AG09319 (cell line): ENCODE results near the gene RARS1.
"Not testable (repeated sequence)": the region's sequence is repeated elsewhere in the genome, so short reads cannot be mapped to it uniquely, and the experiment has no call there.

Experiments used
- DNase-seq: peaks from one replicate; pipeline ENCODE4 v3.0.0-alpha.2; 2010; ENCODE audit warnings: low read depth; ENCODE audit errors: extremely low read depth
- TF ChIP-seq, protein P1 (sequence below): IDR thresholded peaks from 2 replicates; pipeline ENCODE4 v1.5.1; 2011; ENCODE audit warnings: low read depth, mild to moderate bottlenecking, inconsistent platforms, low read length, moderate library complexity

RARS1 gene

GRCh38 chr5:168531191-168531590 is 44.9 kb downstream of the RARS1 start:
- TF ChIP-seq, protein P1, sequence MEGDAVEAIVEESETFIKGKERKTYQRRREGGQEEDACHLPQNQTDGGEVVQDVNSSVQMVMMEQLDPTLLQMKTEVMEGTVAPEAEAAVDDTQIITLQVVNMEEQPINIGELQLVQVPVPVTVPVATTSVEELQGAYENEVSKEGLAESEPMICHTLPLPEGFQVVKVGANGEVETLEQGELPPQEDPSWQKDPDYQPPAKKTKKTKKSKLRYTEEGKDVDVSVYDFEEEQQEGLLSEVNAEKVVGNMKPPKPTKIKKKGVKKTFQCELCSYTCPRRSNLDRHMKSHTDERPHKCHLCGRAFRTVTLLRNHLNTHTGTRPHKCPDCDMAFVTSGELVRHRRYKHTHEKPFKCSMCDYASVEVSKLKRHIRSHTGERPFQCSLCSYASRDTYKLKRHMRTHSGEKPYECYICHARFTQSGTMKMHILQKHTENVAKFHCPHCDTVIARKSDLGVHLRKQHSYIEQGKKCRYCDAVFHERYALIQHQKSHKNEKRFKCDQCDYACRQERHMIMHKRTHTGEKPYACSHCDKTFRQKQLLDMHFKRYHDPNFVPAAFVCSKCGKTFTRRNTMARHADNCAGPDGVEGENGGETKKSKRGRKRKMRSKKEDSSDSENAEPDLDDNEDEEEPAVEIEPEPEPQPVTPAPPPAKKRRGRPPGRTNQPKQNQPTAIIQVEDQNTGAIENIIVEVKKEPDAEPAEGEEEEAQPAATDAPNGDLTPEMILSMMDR = no peak
- DNase-seq = no peak

- TF ChIP-seq, protein P1 = no peak
- no peak for DNase-seq
These were observed 46.0 kb downstream of the RARS1 start for GRCh38 chr5:168531987-168532864.

DNA sequence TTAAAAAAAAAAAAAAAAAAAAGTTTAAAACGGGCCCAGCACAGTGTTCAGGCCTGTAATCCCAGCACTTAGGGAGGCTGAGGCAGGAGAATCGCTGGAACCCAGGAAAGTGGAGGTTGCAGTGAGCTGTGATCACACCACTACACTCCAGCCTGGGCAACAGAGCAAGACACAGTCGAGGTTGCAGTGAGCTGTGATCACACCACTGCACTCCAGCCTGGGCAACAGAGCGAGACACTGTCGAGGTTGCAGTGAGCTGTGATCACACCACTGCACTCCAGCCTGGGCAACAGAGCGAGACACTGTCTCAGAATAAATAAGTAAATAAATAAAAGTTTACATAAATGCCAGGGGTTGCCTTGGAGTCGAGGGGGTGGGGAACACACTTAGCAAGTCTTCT is 48.1 kb downstream of the RARS1 start:
- DNase-seq = not testable (repeated sequence)

DNA sequence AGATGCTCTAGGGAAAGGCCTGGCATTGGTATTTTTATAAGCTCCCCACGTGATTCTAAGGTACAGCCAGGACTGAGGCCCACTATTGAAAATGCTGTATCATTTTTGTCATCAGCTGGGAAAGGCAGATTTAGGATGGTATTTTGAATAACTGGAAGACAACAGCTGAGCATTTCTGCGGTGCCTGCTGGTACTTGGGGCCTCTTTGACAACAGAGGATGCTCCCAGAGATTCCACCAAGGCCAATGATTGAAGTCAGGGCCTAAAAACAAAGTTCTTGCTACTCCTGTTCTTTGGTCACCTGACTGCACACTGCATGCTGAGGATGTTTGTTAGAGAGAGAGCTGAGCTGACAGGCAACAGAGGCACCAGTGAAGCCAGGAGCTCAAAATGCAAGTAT is 50.9 kb downstream of the RARS1 start:
- no peak for DNase-seq
- TF ChIP-seq, protein P1 = no peak

- TF ChIP-seq, protein P1 = no peak
- no peak for DNase-seq
These were observed 63.3 kb downstream of the RARS1 start for GRCh38 chr5:168549554-168549953.

GRCh38 chr5:168550656-168551055 is 64.4 kb downstream of the RARS1 start:
- no peak for DNase-seq
- TF ChIP-seq, protein P1 = no peak

GRCh38 chr5:168552146-168552545 is 65.9 kb downstream of the RARS1 start:
- TF ChIP-seq, protein P1 = no peak
- peak; percentile 44 for DNase-seq
